Bronchial epithelial cell (primary cell): Measurements from ENCODE around the gene CEP83. TPM values are rescaled to one million over a fixed set of nuclear protein-coding genes. Genes with fewer than 3 reads are reported as not detected.

ENCODE experiments used
- DNase-seq: peaks from one replicate; pipeline ENCODE4 v3.0.0-alpha.2; 2010; ENCODE audit warnings: low read depth
- FAIRE-seq: peaks from 2 replicates; lab custom pipeline; 2011; peaks lifted over from hg19 to GRCh38; lab: Jason Lieb, UNC
- H3K27me3 ChIP-seq: 2 replicates; pipeline ENCODE4 v1.5.1; 2011; ENCODE audit warnings: low read length; ENCODE audit not compliant: control insufficient read depth, insufficient read depth
- H3K36me3 ChIP-seq: 2 replicates; pipeline ENCODE4 v1.5.1; 2011; ENCODE audit warnings: low read length; ENCODE audit not compliant: control insufficient read depth, insufficient read depth
- H3K4me3 ChIP-seq: 2 replicates; pipeline ENCODE4 v1.5.1; 2011; ENCODE audit warnings: mild to moderate bottlenecking, low read depth, low read length, control low read depth
- total RNA-seq: library from RNA; depleted of rRNA; stranded (reverse); fragments of >200 nt; gene quantifications from 2 replicates; pipeline ENCODE4 v1.2.1, GENCODE V29; 2014
- TF ChIP-seq, protein P1 (sequence below): IDR thresholded peaks from 2 replicates; pipeline ENCODE4 v1.5.1; 2011; ENCODE audit warnings: mild to moderate bottlenecking, moderate library complexity, low read length, control low read depth, inconsistent platforms; ENCODE audit not compliant: insufficient read depth, severe bottlenecking

CEP83 gene
- total RNA-seq, 1 donor from 2014 or later, result 9.7 TPM

GRCh38 chr12:94312378-94312777 is 147.3 kb downstream of the CEP83 start:
- no peak for FAIRE-seq
- Histone ChIP-seq H3K27me3 (no peaks in the 10 kb centered on the region), H3K4me3 (no peak overlapping the region), H3K36me3 (no peaks in the 10 kb centered on the region)
- TF ChIP-seq, protein P1, sequence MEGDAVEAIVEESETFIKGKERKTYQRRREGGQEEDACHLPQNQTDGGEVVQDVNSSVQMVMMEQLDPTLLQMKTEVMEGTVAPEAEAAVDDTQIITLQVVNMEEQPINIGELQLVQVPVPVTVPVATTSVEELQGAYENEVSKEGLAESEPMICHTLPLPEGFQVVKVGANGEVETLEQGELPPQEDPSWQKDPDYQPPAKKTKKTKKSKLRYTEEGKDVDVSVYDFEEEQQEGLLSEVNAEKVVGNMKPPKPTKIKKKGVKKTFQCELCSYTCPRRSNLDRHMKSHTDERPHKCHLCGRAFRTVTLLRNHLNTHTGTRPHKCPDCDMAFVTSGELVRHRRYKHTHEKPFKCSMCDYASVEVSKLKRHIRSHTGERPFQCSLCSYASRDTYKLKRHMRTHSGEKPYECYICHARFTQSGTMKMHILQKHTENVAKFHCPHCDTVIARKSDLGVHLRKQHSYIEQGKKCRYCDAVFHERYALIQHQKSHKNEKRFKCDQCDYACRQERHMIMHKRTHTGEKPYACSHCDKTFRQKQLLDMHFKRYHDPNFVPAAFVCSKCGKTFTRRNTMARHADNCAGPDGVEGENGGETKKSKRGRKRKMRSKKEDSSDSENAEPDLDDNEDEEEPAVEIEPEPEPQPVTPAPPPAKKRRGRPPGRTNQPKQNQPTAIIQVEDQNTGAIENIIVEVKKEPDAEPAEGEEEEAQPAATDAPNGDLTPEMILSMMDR, result no peak
- no peak for DNase-seq

GRCh38 chr12:94309373-94309772 is 150.3 kb downstream of the CEP83 start:
- TF ChIP-seq, protein P1, result no peak
- FAIRE-seq, result no peak

GRCh38 chr12:94308612-94309011 is 151.1 kb downstream of the CEP83 start:
- TF ChIP-seq, protein P1, result no peak
- Histone ChIP-seq H3K27me3 (no peaks in the 10 kb centered on the region), H3K36me3 (no peaks in the 10 kb centered on the region), H3K4me3 (no peak overlapping the region)
- FAIRE-seq (no peak), DNase-seq (no peak)

More at GRCh38 chr12:94309373-94309772, 150.3 kb downstream of the CEP83 start:
- Histone ChIP-seq H3K4me3 (no peak overlapping the region), H3K27me3 (no peaks in the 10 kb centered on the region), H3K36me3 (no peaks in the 10 kb centered on the region)
- no peak for DNase-seq

- FAIRE-seq, result no peak
- Histone ChIP-seq H3K27me3 (no peaks in the 10 kb centered on the region), H3K36me3 (no peaks in the 10 kb centered on the region), H3K4me3 (no peak overlapping the region)
- TF ChIP-seq, protein P1, result no peak
- peak; percentile 38 for DNase-seq
Measured at GRCh38 chr12:94305130-94305957, 154.3 kb downstream of the CEP83 start.

GRCh38 chr12:94304566-94305061 is 155.1 kb downstream of the CEP83 start:
- DNase-seq (no peak), FAIRE-seq (no peak)
- Histone ChIP-seq H3K36me3 (no peaks in the 10 kb centered on the region), H3K4me3 (no peak overlapping the region), H3K27me3 (no peaks in the 10 kb centered on the region)
- TF ChIP-seq, protein P1, result no peak
